Fibroblast of lung (primary cell): ENCODE measurements around the gene STXBP6.

Experiments
- EZH2 ChIP-seq: IDR thresholded peaks from 2 replicates; pipeline ENCODE4 v1.5.1; 2012; ENCODE audit warnings: low read length, control low read depth, mild to moderate bottlenecking; ENCODE audit errors: missing control alignments
- TF ChIP-seq, protein P1 (sequence below), 2 donors: IDR thresholded peaks in 1 of 2; conservative IDR thresholded peaks in 1 of 2; 1 replicate in 1 of 2; 2 replicates in 1 of 2; pipeline ENCODE4 v1.5.1; 2011 to 2012; ENCODE audit warnings: low read length in 2 of 2, control low read depth in 1 of 2, inconsistent platforms in 1 of 2, low read depth in 1 of 2, mild to moderate bottlenecking in 1 of 2

DNA sequence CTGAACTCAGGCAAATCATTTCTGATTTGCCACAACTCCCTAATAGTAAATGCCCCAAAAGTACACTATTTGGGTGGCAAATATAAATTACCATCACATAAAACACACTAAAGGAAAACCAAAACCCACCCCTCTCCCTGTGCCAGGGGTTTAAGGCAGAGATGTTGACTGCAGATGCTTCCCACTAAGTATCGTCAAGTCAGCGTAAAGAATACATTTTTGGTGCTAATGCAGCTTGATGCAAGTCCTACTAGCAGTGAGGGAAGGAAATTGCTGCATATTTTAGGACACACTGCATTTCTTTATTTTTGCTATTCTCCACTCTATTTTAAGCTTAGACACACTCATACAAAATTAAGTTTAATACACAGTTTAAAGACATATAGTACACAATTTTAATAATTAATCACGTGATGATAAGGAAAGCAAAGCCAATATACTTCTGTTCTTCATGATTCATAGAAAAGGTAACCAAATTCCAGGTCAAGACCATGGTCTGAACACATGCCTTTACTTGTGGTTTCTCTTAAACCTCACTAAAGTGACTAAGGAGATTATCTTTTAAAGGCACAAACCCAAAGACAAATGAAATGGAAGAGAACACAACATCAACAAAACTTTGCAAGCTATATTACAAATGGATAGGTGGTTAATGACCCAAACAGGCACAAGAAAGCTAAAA, 162.2 kb downstream of the STXBP6 start:
- TF ChIP-seq, protein P1, sequence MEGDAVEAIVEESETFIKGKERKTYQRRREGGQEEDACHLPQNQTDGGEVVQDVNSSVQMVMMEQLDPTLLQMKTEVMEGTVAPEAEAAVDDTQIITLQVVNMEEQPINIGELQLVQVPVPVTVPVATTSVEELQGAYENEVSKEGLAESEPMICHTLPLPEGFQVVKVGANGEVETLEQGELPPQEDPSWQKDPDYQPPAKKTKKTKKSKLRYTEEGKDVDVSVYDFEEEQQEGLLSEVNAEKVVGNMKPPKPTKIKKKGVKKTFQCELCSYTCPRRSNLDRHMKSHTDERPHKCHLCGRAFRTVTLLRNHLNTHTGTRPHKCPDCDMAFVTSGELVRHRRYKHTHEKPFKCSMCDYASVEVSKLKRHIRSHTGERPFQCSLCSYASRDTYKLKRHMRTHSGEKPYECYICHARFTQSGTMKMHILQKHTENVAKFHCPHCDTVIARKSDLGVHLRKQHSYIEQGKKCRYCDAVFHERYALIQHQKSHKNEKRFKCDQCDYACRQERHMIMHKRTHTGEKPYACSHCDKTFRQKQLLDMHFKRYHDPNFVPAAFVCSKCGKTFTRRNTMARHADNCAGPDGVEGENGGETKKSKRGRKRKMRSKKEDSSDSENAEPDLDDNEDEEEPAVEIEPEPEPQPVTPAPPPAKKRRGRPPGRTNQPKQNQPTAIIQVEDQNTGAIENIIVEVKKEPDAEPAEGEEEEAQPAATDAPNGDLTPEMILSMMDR (conservative IDR thresholded peaks at IDR 0.05 in 1 of 2, IDR thresholded peaks at IDR 0.05 in 1 of 2; ENCODE audit: low read depth in 1 of 2, low read length in 2 of 2), result no peak
- TF ChIP-seq EZH2, result no peak
